RKO (cell line): ENCODE measurements around the gene CCDC78.
A peak's percentile ranks its signal among the peaks of the same experiment; 100 is the strongest.

ENCODE experiments used
- DNase-seq: peaks from one replicate; pipeline ENCODE4 v3.0.0-alpha.2; 2016; ENCODE audit warnings: low spot score

The CCDC78 gene

DNA sequence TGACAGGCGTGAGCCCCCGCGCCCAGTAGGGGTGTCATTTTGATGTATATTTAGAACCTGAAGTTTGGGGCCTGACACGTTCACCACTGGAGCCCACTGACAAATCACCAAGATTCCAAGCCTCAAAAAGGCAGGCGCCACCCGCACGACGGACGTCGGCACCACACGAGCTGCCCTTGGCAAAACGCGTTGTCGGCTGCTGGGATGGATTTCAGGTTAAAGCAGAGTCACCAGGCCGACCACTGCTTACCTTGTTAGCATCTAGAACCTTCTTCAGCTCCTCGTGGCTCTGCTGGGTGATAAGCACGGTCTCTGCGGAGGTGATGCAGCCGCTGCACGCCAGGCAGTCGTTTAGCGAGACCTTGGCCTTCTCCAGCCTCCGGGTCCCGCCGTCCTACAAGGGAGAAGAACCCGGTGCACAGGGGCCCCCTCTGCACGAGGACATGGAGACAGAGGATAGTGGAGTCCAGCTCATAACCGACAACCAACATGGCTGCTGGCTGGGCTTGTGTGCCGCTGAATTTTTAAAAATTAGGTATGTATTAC lies 10.8 kb upstream of the CCDC78 start:
- no peak for DNase-seq

DNA sequence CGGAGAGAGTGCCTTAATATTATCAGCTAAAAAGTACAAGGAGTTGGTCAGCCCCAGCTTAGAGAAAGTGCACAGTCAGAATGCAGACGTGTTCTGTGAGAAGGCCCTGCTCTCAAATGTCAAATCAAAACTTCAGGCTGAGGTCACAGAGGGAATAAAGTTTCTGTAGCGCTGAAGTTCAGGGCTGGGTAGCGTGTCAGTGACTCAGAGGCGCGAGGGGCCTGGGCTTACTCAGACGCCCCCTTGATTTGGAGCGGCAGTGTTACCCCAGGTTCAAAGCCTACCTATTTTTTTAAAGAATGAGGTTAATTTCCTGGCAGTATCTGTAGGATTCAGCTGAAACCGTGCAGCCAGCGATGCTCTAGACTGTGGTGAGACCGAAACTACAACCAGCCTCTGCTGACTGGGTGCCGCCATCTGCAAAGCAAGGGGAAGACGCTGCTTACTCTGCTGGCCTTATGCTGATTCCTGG lies 9.8 kb upstream of the CCDC78 start:
- DNase-seq = no peak

DNA sequence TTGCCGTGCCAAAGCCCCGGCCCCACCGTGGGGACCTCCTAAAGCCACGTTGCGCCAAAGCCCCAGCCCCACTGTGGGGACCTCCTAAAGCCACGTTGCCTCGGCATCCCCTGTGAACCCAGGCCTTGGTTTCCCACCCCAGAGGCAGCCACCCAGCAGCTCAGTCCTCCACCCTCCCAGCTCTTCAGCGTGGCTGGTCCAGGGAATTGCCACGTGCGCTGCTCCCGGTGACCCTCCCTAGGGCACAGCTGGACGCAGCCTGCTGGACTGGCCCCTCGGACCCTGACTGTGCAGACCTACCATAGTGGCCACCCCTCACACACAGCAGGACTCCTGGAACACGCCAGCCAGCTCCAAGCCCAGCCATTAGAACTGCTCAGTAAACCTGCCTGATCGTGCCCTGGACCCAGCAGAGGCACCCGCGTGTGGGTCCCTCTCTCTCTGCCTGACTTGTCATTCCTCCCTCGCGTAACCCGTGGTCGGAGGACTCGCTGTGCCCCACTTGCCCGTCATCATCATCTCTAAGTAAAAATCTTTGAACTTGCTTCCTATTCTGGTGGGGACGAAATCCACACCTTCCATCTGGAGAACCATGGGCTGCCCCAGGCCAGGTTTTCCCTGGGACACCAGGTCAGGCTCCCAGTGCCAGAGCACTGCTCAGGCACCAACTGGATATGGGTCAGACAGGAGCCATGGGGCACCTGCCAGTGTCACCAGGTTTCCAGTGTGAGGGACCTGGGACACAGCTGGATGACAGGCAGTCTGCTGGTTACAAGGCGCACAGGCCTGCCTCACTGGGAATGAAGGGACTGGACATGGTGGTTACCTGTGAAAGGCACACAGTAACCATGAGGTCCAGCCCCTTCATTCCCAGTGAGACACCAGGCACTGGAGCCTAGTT lies 9.0 kb upstream of the CCDC78 start:
- DNase-seq = no peak

DNA sequence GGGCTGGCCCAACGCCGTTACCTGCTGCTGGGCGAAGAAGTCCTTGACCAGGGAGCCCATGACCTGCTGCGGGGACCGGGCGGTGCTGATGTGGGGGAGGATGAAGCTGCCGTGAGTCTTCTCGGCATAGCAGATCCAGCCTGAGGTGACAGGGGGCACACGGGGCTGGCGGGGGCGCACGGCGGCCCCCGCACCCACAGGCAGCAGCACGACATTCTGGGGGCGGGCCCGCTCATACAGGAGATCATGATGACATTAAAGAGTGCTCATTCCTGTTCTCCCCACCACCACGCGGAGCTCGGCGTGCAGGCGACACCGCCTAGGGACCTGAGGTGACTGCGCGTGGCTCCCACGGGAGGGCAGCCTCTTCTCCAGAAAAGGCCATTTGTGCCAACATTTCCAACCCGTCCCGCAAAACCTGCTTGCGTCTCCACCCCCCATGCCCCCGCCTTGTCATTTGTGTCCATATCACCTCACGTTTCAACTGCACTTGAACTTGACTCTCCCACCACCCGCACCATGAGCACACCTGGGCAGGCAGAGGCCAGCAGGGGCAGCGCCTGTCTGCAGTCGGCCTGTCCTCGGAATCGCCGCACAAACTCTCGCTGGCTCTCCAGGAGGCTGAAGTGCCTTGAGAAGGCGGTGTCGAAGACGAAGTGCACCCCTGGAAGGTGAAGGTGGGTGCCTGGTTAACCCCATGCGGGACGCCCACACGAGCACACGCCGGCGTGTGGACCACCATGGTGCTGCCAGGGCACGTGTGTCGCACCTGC lies 8.2 kb upstream of the CCDC78 start:
- DNase-seq = no peak

DNA sequence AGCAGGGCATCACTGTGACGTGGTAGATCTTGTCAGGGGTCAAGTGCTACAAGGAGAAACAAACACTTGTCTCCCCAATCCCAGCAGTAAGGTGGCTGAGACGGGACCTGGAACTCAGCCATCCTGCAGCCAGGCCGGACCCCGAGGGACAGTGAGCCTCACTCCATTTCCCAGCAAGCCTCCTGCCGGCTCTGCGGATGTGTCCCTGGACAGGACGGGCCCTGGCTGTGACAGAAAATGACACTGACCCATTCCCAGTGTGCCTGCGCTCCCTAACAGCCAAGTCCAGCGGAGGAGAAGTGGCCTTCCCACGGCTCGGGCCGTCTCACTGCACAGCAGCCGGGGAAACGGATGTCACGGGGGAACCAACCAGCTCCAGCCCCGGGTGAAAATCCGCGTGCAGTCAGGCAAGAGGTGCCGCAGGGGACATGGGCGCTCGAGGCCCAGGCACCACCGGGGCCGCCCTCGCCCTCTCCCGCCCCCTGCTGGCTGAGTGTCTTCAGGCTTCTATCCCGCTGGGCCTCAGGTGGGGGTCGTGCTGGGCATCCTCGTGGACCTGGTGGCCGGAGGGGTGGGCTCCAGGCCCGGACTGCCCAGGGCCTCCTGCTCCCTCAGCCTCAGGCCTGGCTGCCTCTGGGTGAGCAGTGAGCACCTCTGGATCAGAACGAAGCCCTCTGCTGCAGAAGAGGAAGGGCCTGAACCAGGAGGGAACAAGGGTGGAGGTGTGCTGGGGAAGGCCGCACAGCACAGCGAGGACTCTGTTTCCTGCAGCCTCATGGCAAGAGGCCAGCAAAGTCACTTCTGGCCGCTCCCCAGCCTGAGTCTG lies 7.4 kb upstream of the CCDC78 start:
- DNase-seq = no peak

DNA sequence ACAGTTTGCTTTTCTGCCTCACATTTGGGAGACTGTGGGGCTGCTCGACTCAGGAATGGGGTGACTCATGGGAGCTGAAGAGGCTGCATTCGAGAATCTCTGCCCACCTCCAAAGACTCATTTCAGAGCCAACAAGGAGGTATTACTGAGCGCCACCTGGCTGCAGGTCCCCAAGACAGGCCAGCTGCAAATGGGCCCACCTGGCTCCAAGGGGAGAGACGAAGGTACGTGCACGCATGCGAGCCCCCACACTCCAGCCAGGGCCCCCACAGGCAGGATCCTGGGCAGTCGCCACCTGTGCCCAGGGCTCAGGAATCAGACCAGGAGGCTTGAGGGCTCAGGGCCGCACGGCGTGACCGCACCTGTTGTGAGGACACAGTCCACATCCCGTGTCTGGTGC lies 6.7 kb upstream of the CCDC78 start:
- peak; percentile 61 for DNase-seq

DNA sequence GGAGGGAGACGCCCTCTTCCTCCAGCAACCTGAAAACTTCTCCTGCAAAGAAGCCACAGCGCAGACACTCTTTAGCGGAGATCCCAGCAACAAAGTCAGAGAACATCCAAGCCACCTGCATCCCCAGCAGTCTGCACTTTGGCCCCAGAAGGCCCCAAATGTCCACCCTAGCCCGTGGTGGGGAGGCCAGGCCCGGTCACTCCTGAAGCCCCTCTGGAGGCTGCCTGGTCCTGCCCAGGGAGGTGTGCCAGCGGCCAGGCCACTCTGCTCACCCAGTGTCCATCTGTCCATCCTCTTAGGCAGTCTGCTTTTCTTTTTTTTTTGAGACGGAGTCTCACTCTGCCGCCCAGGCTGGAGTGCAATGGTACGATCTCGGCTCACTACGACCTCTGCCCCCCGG lies 6.1 kb upstream of the CCDC78 start:
- DNase-seq = no peak

DNA sequence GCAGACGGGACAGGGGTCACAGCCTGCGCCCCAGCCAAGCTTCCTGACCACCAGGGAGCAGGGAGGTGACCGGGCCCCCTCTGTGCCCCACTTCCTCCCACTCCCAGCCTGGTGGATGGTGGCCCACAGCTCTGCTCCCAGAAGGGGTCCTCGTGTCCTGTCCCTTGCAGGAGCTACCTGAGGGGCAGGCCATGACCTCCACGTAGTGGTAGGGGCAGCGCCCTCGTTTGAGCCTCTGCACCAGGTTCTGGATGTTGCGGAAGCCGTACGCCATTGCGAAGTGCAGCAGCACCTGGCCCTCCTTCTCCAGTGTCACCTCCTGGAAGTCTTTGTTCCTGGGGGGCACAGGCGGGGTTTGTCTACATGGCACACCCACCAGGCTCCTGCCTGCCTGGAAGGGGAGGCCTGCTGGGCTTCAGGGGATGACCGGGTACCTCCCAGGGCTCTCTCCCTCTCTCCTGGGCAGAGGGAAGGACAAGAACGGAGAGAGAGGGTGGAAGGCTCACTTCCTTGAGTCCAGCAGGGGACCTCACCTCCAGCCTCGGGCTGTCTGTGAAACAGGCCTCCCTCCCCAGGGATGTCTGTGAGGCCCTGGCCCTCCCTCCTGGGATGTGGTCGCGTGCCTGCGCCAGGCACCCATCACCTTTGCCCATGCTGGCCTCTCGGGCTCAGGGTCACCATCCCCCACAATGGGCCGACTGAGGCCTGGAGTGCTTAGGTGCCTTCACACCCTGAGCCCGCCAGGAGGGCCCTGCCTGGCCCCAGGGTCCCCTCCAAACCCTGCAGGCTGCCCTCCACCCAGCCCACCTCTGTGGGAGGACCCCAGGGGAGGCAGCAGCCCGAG lies 4.6 kb upstream of the CCDC78 start:
- DNase-seq = no peak

DNA sequence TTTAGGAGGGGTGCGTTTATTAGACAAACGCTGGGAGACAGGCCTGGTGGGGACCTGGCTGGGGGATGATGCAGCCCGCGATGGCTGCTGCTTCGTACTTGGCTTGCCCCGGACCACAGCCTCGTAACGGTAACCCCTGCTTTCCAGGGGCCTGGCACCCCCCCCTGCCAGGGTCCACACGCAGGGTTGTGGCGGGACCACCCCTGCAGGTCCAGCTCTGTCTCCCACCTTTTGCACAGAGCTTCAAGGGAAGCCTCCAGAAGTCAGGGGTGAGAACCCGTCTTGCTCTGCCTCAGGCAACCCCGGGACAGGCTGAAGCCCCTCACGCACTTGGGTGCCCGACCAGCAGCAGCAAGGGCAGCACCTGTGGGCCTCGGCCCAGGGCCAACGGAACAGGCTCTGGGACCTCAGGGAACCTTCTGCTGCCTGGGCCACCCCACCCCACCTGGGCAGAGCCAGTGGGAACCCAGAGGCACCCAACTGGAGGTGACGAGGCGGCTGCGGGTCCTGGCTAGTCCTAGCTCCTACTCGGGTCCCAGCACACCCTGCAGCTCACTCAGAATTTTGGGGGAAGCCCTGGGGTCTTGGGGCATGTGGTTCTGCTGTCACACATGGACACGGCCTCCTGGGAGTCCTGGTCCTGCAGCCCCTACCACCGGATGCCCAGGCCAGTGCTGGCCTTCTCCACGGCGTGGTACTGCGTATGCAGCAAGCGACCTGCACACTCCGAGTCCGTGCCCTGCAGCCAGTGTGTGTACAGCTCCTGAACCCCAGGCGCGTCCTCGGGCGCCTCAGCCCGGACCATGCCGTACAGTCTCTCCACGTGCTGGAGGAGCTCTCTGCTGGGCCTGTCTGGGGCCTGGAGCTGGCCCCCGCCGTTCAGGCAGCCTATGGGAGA lies 3.8 kb upstream of the CCDC78 start:
- DNase-seq = no peak

DNA sequence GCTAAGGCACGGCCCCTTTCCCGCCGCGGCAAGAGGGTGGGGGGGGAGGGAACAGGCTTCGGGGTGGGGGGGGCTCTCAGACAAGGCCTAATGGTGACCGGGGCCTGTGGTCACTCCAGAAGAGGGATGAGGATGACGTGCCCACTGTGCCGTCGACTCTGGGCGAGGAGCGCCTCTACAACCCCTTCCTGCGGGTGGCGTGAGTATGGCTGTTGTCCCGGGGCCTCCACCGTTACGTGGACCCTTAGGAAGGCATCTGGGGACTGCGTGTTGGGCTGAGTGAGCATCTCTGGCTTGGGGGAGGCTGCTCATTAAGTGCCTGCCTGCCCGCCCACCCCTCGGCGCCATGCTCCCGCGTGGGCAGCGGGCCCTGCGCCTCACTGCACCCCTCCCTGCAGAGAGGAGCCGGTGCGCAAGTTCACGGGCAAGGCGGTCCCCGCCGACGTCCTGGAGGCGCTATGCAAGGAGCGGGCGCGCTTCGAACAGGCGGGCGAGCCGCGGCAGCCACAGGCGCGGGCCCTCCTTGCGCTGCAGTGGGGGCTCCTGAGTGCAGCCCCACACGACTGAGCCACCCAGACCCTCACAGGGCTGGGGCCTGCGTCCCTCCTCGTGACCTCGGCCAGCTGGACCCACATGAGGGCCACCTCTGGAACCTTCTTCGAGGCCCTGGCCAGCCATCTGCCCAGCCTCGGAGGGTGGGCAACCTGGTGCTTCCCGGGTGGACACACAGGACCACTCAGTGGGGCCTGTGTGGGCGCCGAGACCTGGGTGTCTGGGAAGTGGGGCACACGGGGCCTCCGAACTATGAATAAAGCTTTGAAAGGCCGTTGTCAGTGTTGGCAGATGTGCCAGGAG lies 2.9 kb upstream of the CCDC78 start:
- DNase-seq = peak; percentile 75

DNA sequence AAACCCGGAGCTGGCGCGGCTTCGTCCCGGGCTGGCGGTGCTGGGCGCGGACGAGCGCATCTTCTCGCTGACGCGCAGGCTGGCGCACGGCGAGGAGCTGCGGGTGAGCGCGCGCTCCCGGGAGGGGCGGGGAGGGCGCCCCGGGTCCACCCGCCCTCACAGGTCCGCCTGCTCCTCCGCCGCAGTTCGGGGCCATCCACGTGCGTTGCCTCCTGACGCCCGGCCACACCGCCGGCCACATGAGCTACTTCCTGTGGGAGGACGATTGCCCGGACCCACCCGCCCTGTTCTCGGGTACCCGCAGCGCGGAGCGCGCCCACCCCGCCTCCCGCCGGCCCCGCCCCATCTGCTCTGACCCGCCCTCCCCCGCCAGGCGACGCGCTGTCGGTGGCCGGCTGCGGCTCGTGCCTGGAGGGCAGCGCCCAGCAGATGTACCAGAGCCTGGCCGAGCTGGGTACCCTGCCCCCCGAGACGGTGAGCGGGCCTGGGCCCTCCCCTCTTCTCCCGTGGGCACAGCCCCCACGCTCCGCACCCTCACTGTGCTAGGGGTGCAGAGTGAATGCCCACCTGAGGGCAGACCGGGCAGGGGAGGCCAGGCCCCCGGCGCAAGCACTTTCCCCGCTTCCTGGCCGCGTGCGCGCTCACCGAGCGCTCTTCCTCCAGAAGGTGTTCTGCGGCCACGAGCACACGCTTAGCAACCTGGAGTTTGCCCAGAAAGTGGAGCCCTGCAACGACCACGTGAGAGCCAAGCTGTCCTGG lies 2.1 kb upstream of the CCDC78 start:
- DNase-seq = peak; percentile 93

DNA sequence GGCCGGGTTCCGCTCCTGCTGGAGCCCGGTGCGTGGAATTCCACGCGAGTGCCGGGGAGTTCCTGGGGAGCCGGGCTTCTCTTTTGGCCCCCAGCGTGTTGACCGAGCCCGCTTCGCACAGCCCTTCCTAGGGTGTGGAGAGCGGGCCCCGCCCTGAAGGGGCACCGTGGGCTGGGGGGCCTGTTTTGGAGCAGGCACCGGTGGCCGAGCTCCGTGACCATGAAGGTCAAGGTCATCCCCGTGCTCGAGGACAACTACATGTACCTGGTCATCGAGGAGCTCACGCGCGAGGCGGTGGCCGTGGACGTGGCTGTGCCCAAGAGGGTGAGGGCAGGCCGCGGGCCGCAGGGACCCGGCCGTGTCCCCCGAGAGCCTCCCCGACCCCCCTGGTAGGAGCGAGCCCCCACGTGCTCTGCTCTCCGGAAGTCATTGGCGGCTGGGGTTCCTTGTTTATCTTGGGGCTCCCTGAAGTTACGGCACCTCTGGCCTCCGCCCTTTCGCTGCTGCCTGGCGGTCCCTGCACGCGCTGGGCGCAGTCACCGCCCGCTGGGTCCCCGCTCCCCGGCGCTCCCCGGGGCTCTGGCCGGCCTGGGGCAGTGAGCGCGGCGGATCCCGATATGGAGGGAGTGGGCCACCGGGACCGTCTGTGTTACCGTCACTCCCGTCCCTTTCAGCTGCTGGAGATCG lies 1.2 kb upstream of the CCDC78 start:
- peak; percentile 77 for DNase-seq

DNA sequence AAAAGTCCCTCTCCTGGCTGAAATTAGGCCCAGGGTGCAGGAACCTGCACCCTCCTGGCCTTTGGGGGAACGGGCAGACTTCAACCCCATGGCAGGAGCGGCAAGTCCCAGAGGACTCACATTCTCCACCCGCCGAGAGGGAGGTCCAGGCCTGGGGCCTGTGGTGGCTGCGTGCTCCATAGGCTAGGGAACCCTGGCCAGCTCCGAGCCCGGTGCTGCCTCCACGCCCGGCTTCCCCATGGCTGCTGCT lies 130 bp downstream of the CCDC78 start:
- DNase-seq = no peak

DNA sequence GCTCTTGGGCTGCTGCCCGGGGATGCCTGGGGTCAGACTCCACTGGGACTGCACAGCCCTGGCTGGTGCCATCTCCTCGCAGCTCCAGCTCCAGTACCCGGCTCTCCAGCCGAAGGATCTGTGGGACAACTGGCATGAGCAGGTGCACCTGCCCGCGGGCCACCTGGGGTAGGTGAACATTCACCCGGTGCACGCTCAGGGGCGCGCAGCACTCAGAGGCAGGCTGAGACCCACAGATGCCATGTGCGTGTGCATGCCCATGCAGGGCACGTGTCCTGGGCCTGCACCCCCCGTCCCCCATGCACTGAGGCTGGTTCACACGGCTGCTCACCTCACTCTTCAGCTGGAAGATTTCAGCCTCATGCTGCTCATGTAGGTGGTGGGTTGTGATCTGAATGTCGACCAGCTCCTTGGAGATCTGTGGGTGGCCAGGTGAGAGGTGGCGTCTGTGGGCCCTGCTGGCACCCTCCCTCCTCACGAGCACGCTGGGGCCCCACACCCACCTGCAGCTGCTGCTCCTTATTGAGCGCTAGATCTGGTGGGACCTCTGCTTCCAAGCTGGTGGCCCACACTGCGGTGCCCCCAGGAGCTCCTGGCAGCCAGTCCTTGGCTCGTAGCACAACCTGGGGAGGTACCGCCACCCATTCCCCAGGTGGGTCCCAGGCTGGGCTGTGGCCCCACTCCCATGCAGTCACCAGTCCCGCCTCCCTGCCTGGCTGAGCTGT lies 618 bp downstream of the CCDC78 start:
- DNase-seq = no peak

DNA sequence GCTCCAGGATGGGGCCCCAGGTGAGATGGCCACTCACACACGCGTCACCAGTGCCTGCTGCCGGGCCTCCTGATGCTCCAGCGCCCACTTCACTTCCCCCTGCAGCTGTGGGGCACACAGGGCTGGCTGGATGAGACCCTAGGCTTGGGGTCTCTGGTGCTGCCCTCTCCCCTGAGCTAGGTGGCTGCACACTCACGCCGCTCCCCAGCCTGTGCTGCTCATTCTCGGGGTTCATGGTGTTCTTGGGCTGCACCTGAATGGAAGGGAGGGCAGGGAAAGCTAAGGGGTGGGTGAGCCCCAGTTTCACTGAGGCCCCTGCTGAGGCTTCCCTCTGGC lies 1.2 kb downstream of the CCDC78 start:
- DNase-seq = no peak

DNA sequence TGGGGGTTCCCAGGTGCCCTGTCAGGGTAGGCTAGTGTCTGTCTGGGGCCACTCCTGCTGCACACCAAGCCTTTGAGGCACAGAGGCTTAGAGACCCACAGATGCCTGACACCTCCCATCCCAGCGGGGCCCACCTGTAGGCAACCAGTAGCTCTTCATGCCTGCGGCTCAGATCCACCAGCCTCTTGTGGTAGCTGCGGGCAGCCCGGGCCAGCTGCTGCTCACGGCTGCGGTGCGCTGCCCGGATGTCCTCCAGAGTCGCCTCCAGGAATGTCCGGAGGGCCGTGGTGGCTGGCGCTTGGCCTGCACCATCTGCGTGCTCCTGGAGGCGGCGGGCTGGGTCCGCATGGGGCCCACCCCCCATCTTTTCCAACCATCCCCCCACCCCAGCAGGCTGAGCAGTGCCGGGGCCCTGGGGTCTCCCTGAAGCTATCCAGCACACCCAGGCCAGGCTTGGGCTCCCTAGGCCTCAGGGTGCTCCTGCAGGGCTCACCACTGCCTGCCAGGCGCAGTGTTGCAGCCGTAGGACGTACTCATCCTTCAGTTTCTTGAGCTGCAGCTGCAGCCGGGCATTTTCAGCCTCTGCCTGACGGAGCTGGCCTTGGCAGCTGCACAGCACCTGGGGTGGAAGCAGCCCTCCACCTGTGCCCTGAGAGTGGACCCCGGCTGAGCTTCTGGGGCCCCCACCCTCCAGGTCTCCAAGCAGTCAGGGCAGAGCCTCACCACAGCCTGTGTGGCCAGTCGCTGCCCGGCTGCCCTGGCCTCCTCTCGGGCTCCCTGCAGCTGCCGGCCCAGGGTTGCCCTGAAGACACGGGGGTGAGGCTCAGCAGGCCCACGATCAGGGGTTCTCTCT lies 1.8 kb downstream of the CCDC78 start:
- DNase-seq = no peak

DNA sequence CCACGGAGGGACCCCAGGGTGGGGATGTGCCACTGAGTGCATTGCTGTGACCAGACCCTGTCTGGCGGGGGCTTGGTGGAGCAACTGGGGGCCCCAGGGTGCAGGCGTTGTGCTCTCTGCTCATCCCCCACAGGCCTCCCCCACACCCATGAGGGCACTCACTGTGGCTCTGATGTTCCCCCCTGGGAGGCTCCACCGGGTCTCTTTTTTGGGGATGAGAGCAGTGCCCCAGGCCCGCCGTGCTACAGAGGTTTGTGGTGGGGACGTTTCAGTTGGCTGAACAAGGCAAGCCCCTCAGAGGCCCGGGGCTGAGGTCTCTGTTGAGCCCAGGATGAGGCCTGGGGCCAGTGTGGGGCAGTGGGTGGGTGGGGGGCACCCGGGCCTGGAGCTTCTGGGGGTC lies 2.5 kb downstream of the CCDC78 start:
- no peak for DNase-seq
